Activated naive CD4-positive, alpha-beta T cell treated with anti-CD3 and anti-CD28 coated beads, Interleukin-2, amount 50 U/mL, for 24 hours (primary cell): ENCODE results near the gene CLIC1.
"Not testable (repeated sequence)": the region's sequence is repeated elsewhere in the genome, so short reads cannot be mapped to it uniquely, and the experiment has no call there.

Experiments used
- H3K27ac Mint-ChIP-seq: one replicate; pipeline ENCODE4 v1.8.0; 2021; ENCODE audit warnings: mild to moderate bottlenecking, mixed read lengths
- H3K27me3 Mint-ChIP-seq: one replicate; pipeline ENCODE4 v1.8.0; 2021; ENCODE audit warnings: mixed read lengths
- H3K36me3 Mint-ChIP-seq: one replicate; pipeline ENCODE4 v1.8.0; 2021; ENCODE audit warnings: mixed read lengths
- H3K4me1 Mint-ChIP-seq: one replicate; pipeline ENCODE4 v1.8.0; 2021; ENCODE audit warnings: mixed read lengths
- H3K4me3 Mint-ChIP-seq: one replicate; pipeline ENCODE4 v1.8.0; 2021; ENCODE audit warnings: mild to moderate bottlenecking, mixed read lengths
- H3K9me3 Mint-ChIP-seq: one replicate; pipeline ENCODE4 v1.8.0; 2021; ENCODE audit warnings: mixed read lengths

CLIC1 gene

DNA sequence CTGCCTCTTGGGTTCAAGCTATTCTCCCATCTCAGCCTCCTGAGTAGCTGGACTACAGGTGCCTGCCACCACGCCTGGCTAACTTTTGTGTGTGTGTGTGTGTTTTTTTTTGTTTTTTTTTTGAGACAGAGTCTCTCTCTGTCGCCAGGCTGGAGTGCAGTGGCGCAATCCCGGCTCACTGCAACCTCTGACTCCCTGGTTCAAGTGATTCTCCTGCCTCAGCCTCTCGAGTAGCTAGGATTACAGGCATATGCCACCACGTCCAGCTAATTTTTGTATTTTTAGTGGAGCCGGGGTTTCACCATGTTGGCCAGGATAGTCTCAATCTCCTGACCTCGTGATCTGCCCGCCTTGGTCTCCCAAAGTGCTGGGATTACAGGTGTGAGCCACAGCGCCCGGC lies 27.2 kb downstream of the CLIC1 start:
- not testable (repeated sequence) for H3K36me3 Mint-ChIP-seq, H3K27ac Mint-ChIP-seq, H3K9me3 Mint-ChIP-seq, H3K4me3 Mint-ChIP-seq, H3K27me3 Mint-ChIP-seq
- H3K4me1 Mint-ChIP-seq, result peaks cover 18% of the 10 kb centered on the region

DNA sequence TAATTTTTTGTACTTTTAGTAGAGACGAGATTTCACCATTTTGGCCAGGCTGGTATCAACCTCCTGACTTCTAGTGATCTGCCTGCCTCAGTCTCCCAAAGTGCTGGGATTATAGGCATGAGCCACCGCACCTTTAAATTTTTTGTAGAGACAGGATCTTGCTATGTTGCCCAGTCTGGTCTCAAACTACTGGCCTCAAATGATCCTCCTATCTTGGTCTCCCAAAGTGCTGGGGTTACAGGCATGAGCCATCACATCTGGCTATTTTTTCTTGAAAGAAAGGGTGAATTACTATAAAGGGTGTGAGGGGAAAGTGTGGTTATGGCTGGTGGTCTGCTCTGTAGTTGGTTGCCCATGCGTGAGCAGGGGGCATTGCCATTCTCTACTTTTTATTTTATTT lies 28.1 kb downstream of the CLIC1 start:
- H3K4me1 Mint-ChIP-seq, result peaks cover 17% of the 10 kb centered on the region
- no peaks in the 10 kb centered on the region for H3K27me3 Mint-ChIP-seq
- H3K9me3 Mint-ChIP-seq, result no peaks in the 10 kb centered on the region
- no peak overlapping the region for H3K4me3 Mint-ChIP-seq
- no peak overlapping the region for H3K27ac Mint-ChIP-seq
- no peaks in the 10 kb centered on the region for H3K36me3 Mint-ChIP-seq

DNA sequence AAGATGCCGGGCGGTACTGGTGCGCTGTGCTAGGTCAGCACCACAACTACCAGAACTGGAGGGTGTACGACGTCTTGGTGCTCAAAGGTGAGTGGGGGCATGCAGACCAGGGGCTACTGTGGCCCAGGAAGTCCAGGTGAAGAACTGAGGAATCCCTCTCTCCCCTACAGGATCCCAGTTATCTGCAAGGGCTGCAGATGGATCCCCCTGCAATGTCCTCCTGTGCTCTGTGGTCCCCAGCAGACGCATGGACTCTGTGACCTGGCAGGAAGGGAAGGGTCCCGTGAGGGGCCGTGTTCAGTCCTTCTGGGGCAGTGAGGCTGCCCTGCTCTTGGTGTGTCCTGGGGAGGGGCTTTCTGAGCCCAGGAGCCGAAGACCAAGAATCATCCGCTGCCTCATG lies 28.6 kb downstream of the CLIC1 start:
- Mint-ChIP-seq H3K27me3 (no peaks in the 10 kb centered on the region), H3K27ac (no peak overlapping the region), H3K9me3 (no peaks in the 10 kb centered on the region), H3K36me3 (no peaks in the 10 kb centered on the region), H3K4me1 (peaks cover 18% of the 10 kb centered on the region), H3K4me3 (no peak overlapping the region)

DNA sequence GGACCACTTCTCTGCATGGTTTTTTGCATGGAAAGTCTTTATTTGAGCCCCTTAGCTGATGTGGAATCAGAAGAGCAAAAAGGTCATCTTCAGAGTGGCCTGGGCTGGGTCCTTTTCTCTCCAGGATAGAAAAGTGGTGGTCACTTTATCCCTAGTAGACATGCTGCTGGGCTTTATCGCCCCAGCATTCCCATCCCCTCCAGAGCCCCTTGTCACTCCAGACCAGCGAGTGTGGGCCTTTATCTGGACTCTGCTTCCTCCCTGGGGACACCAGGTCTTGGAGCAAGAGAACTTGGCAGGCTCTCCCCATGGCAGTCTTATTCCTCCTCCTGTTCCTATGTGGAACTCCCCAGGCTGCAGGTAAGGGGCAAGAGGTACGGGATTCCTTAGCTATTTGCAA lies 29.7 kb downstream of the CLIC1 start, which contains the start of gene LY6G6F:
Gene LY6G6F (plus strand): TSS at position 268 of the 400 bp plus-strand sequence. CDS start 41 bp downstream, at position 309.
- peak within 1 kb of the TSS; percentile 30 for H3K27ac Mint-ChIP-seq
- H3K4me1 Mint-ChIP-seq, result peaks cover 22% of the 10 kb centered on the region
- no peak within 1 kb of the TSS for H3K4me3 Mint-ChIP-seq
- H3K9me3 Mint-ChIP-seq, result no peaks in the 10 kb centered on the region
- H3K27me3 Mint-ChIP-seq, result no peaks in the 10 kb centered on the region
- H3K36me3 Mint-ChIP-seq, result no peaks in the 10 kb centered on the region

DNA sequence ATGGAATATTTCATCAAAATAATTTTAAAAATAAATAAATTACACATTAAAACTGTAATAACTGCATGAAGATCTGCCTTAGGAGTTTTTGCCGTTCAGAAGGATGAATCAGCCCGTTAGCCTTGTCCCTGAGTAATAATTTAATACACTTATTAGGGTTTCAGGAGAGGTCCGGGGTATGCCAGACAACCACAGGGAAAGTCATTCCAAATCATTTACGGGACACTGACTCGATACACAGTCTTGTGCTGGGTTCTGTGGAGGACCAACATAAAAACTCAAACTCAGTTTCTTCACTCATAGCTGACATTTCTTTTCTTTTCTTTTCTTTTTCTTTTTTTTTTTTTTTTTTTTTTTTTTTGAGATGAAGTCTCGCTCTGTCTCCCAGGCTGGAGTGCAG lies 30.4 kb downstream of the CLIC1 start:
- no peaks in the 10 kb centered on the region for H3K36me3 Mint-ChIP-seq
- no peaks in the 10 kb centered on the region for H3K27me3 Mint-ChIP-seq
- no peak overlapping the region for H3K27ac Mint-ChIP-seq
- no peak overlapping the region for H3K4me3 Mint-ChIP-seq
- peaks cover 23% of the 10 kb centered on the region for H3K4me1 Mint-ChIP-seq
- H3K9me3 Mint-ChIP-seq, result no peaks in the 10 kb centered on the region

DNA sequence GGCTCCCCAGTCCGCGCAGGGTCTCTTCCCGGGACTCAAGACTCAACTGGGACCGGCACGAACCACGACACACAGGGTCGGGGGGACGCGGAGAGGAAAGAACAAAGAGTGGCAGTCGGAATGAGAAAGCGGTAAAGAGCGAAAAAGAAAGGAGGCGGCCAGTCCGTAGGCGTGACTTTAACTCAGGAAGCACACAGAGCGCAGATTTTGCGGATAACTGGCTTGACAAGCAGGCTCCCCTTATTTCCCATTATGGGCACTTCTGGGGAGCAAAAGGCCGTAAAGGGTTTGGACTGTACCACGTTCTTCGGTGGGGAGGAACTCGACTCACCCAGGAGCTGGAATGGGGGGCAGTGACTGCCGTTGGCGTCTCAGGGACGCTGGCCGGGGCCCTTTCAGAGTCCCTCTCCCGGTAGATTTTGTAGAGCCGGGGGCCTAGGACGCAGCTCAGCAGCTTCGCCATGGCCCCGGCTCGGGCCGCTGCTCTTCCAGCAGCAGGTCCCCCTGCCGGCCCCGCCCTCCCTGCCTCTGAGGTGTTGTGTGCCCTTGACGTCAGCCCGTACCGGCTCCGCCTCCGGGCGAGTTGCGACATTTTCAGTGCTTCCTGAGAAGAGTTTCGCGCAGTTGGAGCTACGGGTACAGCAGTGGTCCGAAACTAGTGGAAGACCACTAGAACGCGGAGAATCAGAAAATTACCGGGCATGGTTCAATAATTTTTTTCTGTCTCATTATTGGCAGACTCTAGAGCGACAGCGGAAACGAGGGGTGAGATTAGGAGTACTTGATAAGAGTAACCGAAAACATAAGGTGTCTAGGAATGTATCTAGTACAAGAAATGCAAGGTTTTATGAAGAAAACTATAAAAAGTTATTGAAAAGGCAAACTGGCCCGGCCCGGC lies 33.3 kb downstream of the CLIC1 start, which contains the start of gene ABHD16A:
Gene ABHD16A (minus strand): TSS at position 506 of the 898 bp plus-strand sequence. CDS start 43 bp downstream, at position 463.
- Mint-ChIP-seq H3K36me3 (peaks cover under 1% of the 10 kb centered on the region), H3K4me3 (peak within 1 kb of the TSS; percentile 99), H3K4me1 (peaks cover 26% of the 10 kb centered on the region), H3K27me3 (no peaks in the 10 kb centered on the region), H3K9me3 (no peaks in the 10 kb centered on the region), H3K27ac (peak within 1 kb of the TSS; percentile 99)

DNA sequence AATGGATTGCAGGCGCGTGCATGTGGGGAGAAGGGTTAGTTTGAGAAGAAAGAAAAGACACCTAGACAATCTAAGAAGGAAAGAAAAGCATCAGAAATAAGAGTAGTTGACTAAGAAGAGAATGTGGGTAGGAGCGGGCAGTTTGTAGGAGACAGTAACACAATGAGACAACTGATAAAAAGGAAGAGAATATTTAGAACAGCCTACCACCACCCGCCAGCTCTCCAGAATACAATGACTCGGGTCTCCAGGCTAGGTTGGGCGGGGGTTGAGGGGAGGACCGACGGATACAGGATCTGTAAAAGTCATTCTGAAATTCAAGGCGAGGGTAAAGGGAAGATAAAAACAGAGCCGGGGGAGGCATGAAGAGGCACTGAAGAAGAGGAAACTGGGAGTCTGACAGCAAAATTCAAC lies 33.9 kb downstream of the CLIC1 start:
- H3K27me3 Mint-ChIP-seq, result no peaks in the 10 kb centered on the region
- H3K4me1 Mint-ChIP-seq, result peaks cover 33% of the 10 kb centered on the region
- H3K9me3 Mint-ChIP-seq, result no peaks in the 10 kb centered on the region
- peaks cover 1% of the 10 kb centered on the region for H3K36me3 Mint-ChIP-seq
- peak overlapping the region; percentile 99 for H3K27ac Mint-ChIP-seq
- peak overlapping the region; percentile 99 for H3K4me3 Mint-ChIP-seq

DNA sequence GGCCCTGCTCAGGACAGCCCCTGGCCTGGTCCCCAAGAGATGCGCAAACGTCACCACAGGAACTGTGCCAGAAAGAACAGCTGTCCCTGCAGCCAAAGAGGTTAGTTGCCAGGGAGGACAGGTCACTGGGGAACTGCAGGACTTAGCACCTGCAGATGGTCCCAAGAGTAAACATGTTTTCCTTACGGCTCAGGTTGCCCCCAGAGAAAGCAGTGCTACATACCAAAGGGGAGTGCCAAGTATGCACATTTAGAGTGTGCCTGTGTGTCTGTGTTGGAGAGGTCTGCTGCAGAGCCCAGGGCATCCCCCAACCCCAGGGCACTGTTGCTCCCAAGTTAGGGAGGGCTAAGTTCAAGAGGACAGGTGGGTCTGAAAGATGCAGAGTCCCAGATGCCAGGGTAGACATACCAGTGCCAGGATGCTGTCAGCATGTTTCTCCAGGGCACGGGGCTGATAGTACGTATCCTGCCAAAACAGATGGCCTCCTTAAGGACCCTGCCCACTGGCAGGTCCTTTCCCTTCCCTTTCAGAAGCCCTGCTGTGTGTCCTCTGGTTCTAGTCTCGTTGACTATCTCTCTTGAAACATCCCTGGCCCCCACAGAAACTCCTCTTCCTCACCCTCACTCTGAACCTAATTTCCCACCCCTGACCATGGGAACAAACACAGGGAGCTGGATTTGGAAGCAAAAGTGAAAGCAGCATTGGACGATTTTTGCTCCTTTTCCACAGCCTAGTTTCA lies 34.5 kb downstream of the CLIC1 start:
- peaks cover 36% of the 10 kb centered on the region for H3K4me1 Mint-ChIP-seq
- peaks cover 1% of the 10 kb centered on the region for H3K36me3 Mint-ChIP-seq
- H3K27me3 Mint-ChIP-seq, result no peaks in the 10 kb centered on the region
- no peaks in the 10 kb centered on the region for H3K9me3 Mint-ChIP-seq
- H3K27ac Mint-ChIP-seq, result peak overlapping the region; percentile 99
- peak overlapping the region; percentile 99 for H3K4me3 Mint-ChIP-seq

DNA sequence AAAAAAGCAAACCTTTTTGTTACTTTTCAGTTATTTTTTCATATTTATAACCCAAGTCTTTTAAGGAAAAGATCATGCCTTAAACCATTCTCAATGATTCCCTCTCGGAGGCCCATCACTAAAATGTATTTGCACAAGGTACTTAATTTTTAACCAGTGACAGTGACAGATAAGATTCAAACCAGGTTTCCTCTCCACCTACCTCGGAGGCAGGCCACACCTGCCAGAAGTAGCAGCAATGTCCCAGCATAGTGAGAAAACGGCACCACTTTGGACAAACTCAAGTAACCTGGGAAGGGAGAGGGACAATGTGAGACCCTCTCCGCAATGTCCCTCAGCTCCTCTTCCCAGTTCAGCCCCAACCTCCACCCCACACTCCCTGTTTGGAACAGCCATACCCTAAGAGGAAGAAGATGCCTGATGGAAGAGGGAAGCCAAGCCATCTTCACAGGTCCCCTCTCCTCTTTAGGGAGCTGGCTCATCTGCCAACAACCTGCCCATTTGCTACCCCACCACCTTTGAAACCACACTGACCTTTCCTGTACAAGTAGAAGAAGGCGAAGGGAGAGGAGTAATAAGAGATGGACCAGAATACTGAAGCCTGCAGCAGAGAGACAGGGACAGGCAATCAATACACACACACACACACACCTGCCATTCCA lies 35.5 kb downstream of the CLIC1 start:
- H3K27me3 Mint-ChIP-seq, result no peaks in the 10 kb centered on the region
- no peaks in the 10 kb centered on the region for H3K9me3 Mint-ChIP-seq
- peaks cover 36% of the 10 kb centered on the region for H3K4me1 Mint-ChIP-seq
- peak overlapping the region; percentile 12 for H3K27ac Mint-ChIP-seq
- peaks cover 1% of the 10 kb centered on the region for H3K36me3 Mint-ChIP-seq
- H3K4me3 Mint-ChIP-seq, result peak overlapping the region; percentile 31

DNA sequence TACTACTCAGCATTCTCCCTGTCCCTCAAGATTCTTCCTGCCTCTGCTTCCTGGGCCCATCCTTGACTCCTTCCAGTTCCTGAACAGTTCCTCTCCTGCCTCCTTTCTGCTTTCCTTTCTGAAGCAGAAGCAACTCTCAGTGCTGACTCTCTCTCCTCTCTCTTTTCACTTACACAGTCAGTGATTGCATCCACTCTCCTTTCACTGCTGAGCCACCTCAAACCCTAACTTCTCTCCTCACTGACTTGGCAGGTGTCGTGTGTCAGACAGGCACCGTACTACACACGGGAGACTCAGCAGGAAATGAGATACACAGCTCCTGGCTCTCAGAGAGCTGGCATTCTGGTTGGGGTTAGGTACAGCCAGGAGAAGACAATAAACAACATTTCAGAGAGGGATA lies 38.8 kb downstream of the CLIC1 start:
- peaks cover 2% of the 10 kb centered on the region for H3K36me3 Mint-ChIP-seq
- no peak overlapping the region for H3K4me3 Mint-ChIP-seq

DNA sequence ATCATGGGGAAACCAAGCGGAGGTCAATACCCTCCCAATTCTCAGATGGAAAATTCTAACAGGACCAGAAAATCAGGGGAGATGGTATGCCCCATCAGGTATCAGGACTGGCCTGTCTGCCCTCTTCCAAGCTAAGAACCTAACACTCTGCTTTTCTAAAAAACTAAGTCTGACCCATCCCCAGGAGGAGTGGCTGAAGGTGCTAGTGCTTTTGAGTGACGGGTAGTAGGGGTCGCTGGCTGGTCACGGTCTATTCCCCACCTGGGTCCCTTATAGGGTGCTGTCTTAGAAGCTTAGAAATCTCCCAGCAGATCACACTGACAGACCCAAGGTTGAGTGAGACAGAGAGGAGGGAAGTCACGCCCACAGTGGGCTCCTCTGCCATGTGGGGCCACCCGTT lies 42.8 kb downstream of the CLIC1 start:
- Mint-ChIP-seq H3K9me3 (no peaks in the 10 kb centered on the region), H3K36me3 (peaks cover 4% of the 10 kb centered on the region), H3K27ac (no peak overlapping the region), H3K4me3 (no peak overlapping the region), H3K27me3 (no peaks in the 10 kb centered on the region), H3K4me1 (peaks cover 12% of the 10 kb centered on the region)

More for the DNA sequence above, 38.8 kb downstream of the CLIC1 start:
- no peaks in the 10 kb centered on the region for H3K27me3 Mint-ChIP-seq
- no peaks in the 10 kb centered on the region for H3K9me3 Mint-ChIP-seq
- H3K27ac Mint-ChIP-seq, result peak overlapping the region; percentile 13
- H3K4me1 Mint-ChIP-seq, result peaks cover 32% of the 10 kb centered on the region

DNA sequence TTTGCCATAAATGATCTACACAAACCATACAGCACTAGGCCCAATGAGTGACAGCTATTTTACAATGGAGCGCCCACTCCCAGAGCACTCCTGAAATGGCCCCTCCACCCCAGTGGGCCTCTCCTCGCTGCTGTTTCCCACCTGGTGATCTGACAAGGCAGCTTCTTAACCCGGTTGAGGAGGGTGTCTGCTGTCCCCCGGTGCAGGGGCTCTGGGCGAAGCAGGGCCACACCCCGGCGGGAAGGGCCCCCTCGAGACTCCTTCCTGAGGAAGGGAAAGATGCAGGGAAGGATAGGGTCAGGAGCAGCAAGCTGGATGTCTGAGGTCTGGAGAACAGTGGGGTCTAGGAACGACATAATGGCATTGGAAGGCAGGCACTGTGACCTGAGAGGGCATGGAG lies 43.4 kb downstream of the CLIC1 start:
- peaks cover 3% of the 10 kb centered on the region for H3K36me3 Mint-ChIP-seq

DNA sequence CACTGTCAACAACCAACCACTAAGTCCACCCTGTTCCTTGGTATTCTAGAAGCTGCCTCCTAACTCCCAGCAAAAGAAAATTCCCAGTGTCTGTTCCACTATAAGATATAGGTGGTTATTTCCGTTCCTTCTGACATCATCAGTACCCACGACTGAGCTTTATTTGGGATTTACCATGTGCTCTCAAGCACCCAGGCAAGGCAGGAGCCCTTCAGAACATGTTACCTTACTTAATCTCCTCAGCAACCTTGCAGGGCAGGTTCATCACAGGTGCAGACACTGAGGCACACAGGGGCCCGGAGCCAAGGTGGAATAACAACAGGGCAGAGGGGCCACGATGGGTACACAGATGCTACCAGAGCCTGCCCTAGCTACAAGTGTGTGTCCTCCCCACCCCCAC lies 44.0 kb downstream of the CLIC1 start:
- Mint-ChIP-seq H3K27ac (no peak overlapping the region), H3K4me3 (no peak overlapping the region), H3K9me3 (no peaks in the 10 kb centered on the region), H3K4me1 (peaks cover 3% of the 10 kb centered on the region), H3K36me3 (peaks cover 4% of the 10 kb centered on the region), H3K27me3 (no peaks in the 10 kb centered on the region)

More for the DNA sequence above, 43.4 kb downstream of the CLIC1 start:
- Mint-ChIP-seq H3K27me3 (no peaks in the 10 kb centered on the region), H3K4me1 (peaks cover 8% of the 10 kb centered on the region), H3K9me3 (no peaks in the 10 kb centered on the region), H3K27ac (no peak overlapping the region), H3K4me3 (no peak overlapping the region)

DNA sequence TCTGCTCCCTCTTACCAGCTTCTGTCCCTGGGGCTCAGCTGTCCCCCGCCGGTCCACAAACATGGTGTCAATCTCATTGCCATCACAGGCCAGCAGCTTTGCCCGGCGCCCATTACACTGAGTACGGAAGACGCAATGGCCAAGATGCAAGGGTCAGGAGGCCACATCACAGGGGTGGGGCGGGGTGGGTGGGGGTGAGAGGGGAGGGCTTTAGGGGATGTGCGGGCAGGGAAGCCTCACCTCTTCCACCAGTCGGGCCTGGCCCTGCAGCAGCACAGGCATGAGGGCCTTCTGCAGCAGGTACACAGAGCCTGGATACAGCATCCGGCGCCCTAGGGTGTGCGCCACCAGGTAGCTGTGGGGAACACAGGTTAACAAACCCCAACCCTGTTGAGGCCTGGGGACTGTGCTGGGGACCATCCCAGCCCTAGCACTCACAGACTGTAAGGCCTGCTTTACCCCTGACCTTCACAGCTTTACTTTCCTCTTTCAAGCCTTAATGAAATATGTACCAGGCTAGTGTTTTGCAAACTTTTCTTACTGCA lies 44.7 kb downstream of the CLIC1 start:
- Mint-ChIP-seq H3K27ac (no peak overlapping the region), H3K9me3 (no peaks in the 10 kb centered on the region), H3K36me3 (peaks cover 4% of the 10 kb centered on the region), H3K4me1 (no peaks in the 10 kb centered on the region), H3K27me3 (no peaks in the 10 kb centered on the region), H3K4me3 (no peak overlapping the region)

DNA sequence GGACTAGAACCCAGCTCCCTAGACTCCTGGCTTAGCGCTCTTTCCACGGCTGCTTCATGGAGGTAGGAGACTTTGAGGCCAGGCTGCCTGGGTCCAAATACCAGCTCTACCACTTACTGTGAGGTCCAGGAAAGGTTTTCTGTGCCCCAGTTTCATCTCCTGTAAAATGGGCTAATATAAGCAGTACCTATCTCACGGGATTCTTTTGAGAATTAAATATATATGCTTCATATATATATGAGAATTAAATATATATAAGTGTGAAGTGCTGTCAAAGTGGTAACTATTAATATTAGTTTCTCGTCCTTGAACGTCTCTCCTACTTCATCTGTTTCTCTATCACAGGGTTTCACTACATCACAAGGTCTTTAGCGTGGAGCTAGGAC lies 45.3 kb downstream of the CLIC1 start:
- Mint-ChIP-seq H3K4me3 (no peak overlapping the region), H3K27ac (no peak overlapping the region), H3K36me3 (peaks cover 4% of the 10 kb centered on the region), H3K27me3 (no peaks in the 10 kb centered on the region), H3K9me3 (no peaks in the 10 kb centered on the region), H3K4me1 (no peaks in the 10 kb centered on the region)
